Measurements from ENCODE around the gene SLC16A8.
"Not testable (repeated sequence)": the region's sequence is repeated elsewhere in the genome, so short reads cannot be mapped to it uniquely, and the experiment has no call there.

The SLC16A8 gene

GRCh38 chr22:38040953-38041759 is 42.8 kb downstream of the SLC16A8 start:
- DNase-seq, result no peak

- no peak for DNase-seq
Observed at GRCh38 chr22:38038890-38039812, 44.8 kb downstream of the SLC16A8 start.

DNA sequence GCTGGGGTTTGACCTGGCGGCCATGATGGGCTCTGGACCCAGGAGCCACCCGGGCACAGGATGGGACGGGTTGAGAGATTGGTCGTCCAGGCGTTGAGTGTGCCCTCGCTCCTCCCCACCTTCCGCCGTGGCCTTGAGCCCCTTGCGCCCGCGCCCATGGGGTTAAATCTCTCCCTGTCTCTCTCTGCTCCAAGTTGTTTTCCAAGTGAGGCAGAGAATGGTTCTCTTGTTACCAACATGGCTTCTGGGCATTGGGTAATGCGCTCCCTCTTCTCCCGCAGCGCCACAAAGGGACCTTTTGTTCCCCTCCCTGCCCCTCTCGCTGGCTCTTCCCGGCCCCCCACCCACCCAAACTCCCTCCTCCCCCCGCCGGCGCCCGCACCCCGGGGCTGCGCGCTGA is 45.6 kb downstream of the SLC16A8 start:
- DNase-seq, result no peak

DNA sequence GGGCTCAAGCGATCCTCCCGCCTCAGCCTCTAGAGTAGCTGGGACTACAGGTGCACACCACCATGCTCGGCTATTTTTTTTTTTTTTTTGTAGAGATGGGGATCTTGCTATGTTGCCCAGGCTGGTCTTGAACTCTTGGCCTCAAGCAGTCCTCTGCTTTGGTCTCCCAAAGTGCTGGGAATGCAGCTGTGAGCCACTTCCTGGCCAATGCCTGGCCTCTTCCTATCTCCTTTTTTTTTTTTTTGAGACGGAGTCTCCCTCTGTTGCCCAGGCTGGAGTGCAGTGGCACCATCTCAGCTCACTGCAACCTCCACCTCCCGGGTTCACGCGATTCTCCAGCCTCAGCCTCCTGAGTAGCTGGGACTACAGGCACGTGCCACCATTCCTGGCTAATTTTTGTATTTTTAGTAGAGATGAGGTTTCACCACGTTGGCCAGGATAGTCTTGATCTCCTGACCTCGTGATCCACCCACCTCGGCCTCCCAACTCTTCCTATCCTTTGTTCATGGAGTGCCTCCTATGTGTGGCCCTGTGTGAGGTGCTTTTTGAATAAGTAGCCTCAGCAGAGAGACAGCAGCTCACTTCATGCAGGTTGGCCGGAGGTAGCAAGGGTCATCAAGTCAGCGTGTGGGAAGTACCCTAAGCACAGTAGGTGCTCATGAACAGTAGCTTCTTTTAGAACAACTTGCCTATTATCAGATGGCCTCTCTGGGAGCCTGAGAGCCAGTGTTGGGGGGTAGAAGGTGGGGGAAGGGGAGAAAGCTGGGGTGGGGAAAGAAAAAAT is 46.4 kb downstream of the SLC16A8 start:
- not testable (repeated sequence) for DNase-seq

- no peak for DNase-seq
Observed at GRCh38 chr22:38036392-38037062, 47.5 kb downstream of the SLC16A8 start.

GRCh38 chr22:38035530-38035885 is 48.5 kb downstream of the SLC16A8 start:
- no peak for DNase-seq

- no peak for DNase-seq
Observed at GRCh38 chr22:38034884-38035529, 49.0 kb downstream of the SLC16A8 start.

- no peak for DNase-seq
Observed at GRCh38 chr22:38034278-38034882, 49.6 kb downstream of the SLC16A8 start.

- peak; percentile 59 for DNase-seq
Observed at GRCh38 chr22:38033522-38034277, 50.3 kb downstream of the SLC16A8 start.

DNA sequence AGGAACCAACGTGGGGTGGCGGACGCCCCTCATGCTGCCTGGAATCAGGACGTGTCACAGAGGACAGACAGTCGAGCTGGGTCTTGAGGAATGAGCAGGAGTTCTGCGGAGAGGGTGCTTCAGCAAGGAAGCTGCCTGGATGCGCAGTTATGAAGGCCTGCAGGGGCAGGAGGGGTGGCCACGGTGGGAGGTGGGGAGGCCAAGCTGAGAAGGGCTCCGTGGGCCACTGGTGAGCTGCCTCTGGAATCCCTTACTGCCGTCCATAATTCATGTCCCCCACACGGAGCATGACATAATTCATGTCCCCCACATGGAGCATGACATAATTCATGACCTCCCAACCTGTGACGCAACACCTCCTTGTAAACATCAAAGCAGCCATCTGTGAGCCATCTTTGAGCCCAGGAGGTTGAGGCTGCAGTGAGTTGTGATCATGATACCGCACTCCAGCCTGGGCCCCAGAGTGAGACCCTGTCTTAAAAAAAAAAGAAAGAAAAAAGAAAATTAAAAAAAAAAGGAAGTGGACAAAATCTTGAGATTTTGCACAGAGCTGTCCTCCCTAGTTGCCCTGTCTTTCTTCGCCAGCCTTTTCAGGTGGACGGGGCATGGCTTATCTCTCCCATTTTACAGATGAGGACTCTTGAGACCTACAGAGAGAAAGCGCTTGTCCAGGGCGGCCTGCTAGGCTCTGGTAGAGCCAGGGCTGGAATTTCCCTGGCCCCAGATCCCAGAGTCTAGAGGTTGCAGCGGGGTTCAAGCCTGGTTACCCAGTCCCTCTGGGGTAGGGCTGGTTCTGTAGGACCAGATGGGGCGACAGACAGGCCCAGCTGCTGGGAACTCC is 51.1 kb downstream of the SLC16A8 start:
- no peak for DNase-seq

GRCh38 chr22:38031491-38031890 is 52.5 kb downstream of the SLC16A8 start:
- no peak for DNase-seq

GRCh38 chr22:38030311-38031133 is 53.5 kb downstream of the SLC16A8 start:
- no peak for DNase-seq

DNA sequence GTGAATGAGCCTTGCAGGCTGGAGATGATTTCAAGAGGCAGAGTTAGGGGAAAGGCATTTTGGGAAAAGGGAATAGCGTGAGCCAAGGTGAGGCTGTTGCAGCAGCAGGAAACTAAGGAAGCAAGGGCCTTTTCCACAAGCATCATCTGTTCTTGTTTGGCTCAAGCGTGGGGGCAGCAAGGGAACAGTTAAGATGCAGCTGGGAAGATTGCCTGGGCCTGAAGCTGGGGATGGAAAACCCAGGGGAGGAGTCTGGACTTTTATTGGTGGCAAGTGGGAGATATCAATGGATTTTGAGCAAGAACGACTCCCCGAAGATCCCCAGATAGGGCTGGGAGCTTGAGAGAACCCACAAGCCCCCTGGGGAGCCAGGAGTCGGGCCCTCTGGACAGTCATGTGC is 54.1 kb downstream of the SLC16A8 start:
- DNase-seq, result no peak

GRCh38 chr22:38029370-38029769 is 54.6 kb downstream of the SLC16A8 start:
- no peak for DNase-seq

GRCh38 chr22:38028344-38029130 is 55.4 kb downstream of the SLC16A8 start:
- no peak for DNase-seq

All from NCI-H1694 (cell line).